Sigmoid colon (tissue), 4 donors: Measurements from ENCODE around the gene CFAP45.

Source experiments
- EP300 ChIP-seq, 4 donors: sonication (generic); formaldehyde crosslinking; IDR thresholded peaks; one replicate each; pipeline ENCODE4 v1.6.1; 2017; ENCODE audit warnings: antibody characterized with exemption in 4 of 4
- TF ChIP-seq, protein P1 (sequence below), 4 experiments: fragments of 450-650 bp in 3 of 4; fragments of 200-600 bp in 1 of 4; IDR thresholded peaks; one replicate each; pipeline ENCODE4 v1.5.1; 2016 to 2019; ENCODE audit warnings: antibody characterized with exemption in 4 of 4, mild to moderate bottlenecking in 3 of 4, moderate library complexity in 2 of 4

DNA sequence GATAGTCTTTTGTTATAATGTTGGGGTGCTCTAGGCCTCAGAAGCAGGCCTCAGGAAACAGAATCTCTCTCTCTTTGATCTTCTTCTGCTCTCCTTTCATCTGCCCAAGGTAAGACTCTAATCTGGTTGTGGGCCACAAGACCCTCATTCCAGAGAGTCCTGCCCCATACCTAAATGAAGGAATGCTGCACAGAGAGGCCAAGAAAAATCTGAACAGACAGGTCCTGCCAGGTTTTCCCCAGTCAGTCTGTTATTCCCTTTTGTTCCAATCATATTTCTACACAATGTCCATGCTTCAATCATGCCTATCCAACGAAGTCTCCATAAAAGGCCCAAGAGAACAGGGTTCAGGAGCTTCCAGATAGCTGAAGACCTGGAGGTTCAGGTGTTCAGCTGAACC lies 7.0 kb upstream of the CFAP45 start:
- TF ChIP-seq, protein P1, sequence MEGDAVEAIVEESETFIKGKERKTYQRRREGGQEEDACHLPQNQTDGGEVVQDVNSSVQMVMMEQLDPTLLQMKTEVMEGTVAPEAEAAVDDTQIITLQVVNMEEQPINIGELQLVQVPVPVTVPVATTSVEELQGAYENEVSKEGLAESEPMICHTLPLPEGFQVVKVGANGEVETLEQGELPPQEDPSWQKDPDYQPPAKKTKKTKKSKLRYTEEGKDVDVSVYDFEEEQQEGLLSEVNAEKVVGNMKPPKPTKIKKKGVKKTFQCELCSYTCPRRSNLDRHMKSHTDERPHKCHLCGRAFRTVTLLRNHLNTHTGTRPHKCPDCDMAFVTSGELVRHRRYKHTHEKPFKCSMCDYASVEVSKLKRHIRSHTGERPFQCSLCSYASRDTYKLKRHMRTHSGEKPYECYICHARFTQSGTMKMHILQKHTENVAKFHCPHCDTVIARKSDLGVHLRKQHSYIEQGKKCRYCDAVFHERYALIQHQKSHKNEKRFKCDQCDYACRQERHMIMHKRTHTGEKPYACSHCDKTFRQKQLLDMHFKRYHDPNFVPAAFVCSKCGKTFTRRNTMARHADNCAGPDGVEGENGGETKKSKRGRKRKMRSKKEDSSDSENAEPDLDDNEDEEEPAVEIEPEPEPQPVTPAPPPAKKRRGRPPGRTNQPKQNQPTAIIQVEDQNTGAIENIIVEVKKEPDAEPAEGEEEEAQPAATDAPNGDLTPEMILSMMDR (IDR thresholded peaks at IDR 0.05): no peak
- TF ChIP-seq EP300 (IDR thresholded peaks at IDR 0.05): no peak
